K562 (cell line): Measurements from ENCODE around the gene ROM1. TPM values are rescaled to one million over a fixed set of nuclear protein-coding genes. Genes with fewer than 3 reads are reported as not detected.

ENCODE experiments used
- ATF3 ChIP-seq, 2 experiments: fragments of 450-650 bp in 1 of 2; sonication (generic) in 1 of 2; formaldehyde crosslinking in 1 of 2; IDR thresholded peaks in 1 of 2; conservative IDR thresholded peaks in 1 of 2; 2 replicates each; pipeline versions ENCODE4 v1.6.1 to v1.8.1; 2016 to 2023; ENCODE audit warnings: mild to moderate bottlenecking in 2 of 2, moderate library complexity in 2 of 2, inconsistent platforms in 1 of 2, missing genetic modification reagents in 1 of 2
- CHD7 ChIP-seq: fragments of 200-600 bp; sonication (generic); IDR thresholded peaks from one replicate; pipeline ENCODE4 v1.6.1; 2012; ENCODE audit warnings: mild to moderate bottlenecking, low read depth, low read length, inconsistent platforms
- CREB3L1 ChIP-seq: fragments of 450-650 bp; IDR thresholded peaks from 2 replicates; pipeline ENCODE4 v1.6.1; 2014; ENCODE audit warnings: low read depth, mild to moderate bottlenecking, moderate library complexity, borderline replicate concordance
- ESRRA ChIP-seq: fragments of 450-650 bp; IDR thresholded peaks from 2 replicates; pipeline ENCODE4 v1.6.1; 2014; ENCODE audit warnings: low read depth, mild to moderate bottlenecking, moderate library complexity, borderline replicate concordance
- KAT2B ChIP-seq: IDR thresholded peaks from one replicate; pipeline ENCODE4 v1.6.1; 2012; ENCODE audit warnings: low read depth, mild to moderate bottlenecking, control low read depth, inconsistent platforms, low read length, moderate library complexity
- NKRF ChIP-seq: fragments of 450-650 bp; IDR thresholded peaks from 2 replicates; pipeline ENCODE4 v1.6.1; 2016; ENCODE audit warnings: borderline replicate concordance
- SAP30 ChIP-seq: fragments of 200-600 bp; sonication (generic); IDR thresholded peaks from 2 replicates; pipeline ENCODE4 v1.6.1; 2012; ENCODE audit warnings: borderline replicate concordance, low read depth, mild to moderate bottlenecking, moderate library complexity, low read length, control low read depth, inconsistent platforms; ENCODE audit not compliant: insufficient read depth, poor library complexity, severe bottlenecking
- ZNF311 ChIP-seq: fragments of 250-450 bp; sonication (Bioruptor Pico); IDR thresholded peaks from 2 replicates; pipeline ENCODE4 v1.4.0; 2020; ENCODE audit warnings: mild to moderate bottlenecking, moderate library complexity
- polyA plus RNA-seq, 8 experiments: library from polyadenylated mRNA; depleted of rRNA in 4 of 8; stranded (reverse) in 5 of 8; unstranded in 3 of 8; fragments of >200 nt; fragmentation: Nextera tagmentation in 2 of 8; fragmentation: Illumina TruSeq in 1 of 8; extraction: Ambion mirVana in 2 of 8; extraction: Trizol in 1 of 8; gene quantifications; 2 replicates each; pipeline versions ENCODE4 v1.2.1 to v1.2.3, GENCODE V29; 2011 to 2014; ENCODE audit warnings: inconsistent platforms in 1 of 8, missing spikeins in 1 of 8
- total RNA-seq, 7 experiments: library from RNA; depleted of rRNA in 6 of 7; stranded (reverse); fragments of >200 nt in 6 of 7; fragmentation: Illumina TruSeq in 2 of 7; extraction: Trizol in 2 of 7; gene quantifications; 2 replicates each; pipeline versions ENCODE4 v1.2.1 to v1.2.3, GENCODE V29; 2011 to 2021; ENCODE audit warnings: low replicate concordance in 1 of 7

The ROM1 gene
- total and polyA plus RNA-seq, 9 of the 15 experiments (the other 6 are each of a cell fraction or from before 2014, with no cell fraction given): 0.75 to 4.0 (median 2.6) TPM

- TF ChIP-seq CHD7 (no peak), CREB3L1 (peak; percentile 79), ATF3 (IDR thresholded peaks at IDR 0.05) (peak; percentile 99), ATF3 (CRISPR knock-in tag; conservative IDR thresholded peaks at IDR 0.05) (peak; percentile 79), SAP30 (peak; percentile 83), KAT2B (no peak), ESRRA (peak; percentile 50; the same call in 1 of the 2 replicates), NKRF (peak; percentile 98), ZNF311 (CRISPR knock-in tag) (no peak)
These were observed 8.8 kb downstream of the ROM1 start, which contains the start of gene B3GAT3 (continued) for GRCh38 chr11:62621567-62622470.
